ENCODE data around the gene COPG1. TPM values are rescaled to one million over a fixed set of nuclear protein-coding genes. Genes with fewer than 3 reads are reported as not detected.

The COPG1 gene
- total and polyA plus RNA-seq, 10 of the 15 experiments (the other 5 are each of a cell fraction or from before 2014, with no cell fraction given) = 54.8 to 143 (median 91.2) TPM

DNA sequence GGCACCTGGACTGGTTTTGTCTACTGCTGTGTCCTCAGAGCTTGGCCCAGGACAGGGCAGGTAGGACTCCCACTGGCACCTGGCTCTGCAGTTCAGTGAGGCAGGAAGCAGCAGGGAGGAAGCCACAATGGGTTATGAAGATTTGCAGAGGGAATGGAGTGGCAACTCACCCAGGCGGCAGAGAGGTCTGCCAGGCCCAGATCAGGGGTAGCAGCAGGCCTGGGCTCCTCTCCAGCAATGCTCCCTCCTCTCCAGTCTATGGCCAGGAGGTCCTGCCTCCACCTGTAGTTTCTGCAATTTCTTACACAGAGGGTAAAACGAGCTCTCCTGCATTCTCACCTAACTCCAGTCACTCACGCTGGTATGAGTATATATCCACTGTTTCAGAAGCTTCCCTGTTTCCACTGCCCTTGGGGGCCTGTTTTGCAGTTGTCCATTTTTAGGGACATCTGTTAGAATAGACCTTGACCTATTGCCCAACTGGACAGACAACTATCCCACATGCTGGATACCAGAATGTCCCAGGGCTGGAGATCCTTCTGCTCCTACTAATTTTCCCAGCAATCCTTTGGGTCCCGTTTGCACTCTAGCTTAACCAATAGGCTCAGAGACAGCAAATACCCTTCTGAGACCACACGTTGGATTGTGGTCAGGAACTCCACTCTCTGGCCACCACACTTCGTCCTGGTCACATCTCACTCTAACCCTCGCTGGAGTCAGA, 64.4 kb downstream of the COPG1 start:
- ATAC-seq (peak; percentile 2), DNase-seq (ENCODE audit: low read depth, low spot score) (no peak), FAIRE-seq (no peak)
- 60% methylated on average over 7 of the region's 7 CpGs for WGBS (ENCODE audit: insufficient coverage, insufficient replicate concordance, low lambda C conversion rate, missing lambda C conversion rate)
- ChIA-PET RAD21 (ENCODE audit: unreplicated experiment) (interaction anchor here (0.5 to 2.5 kb wide), 4 partner anchors 30 to 779 kb away, joined by 3 to 7 read pairs (median 4); partner anchors contain the start of gene COPG1), SMC1A (ENCODE audit: uncharacterized antibody, unreplicated experiment) (interaction anchor here (1.5 to 8.5 kb wide), 2 partner anchors 8 to 32 kb away, joined by 4 to 75 read pairs; no protein-coding TSS in a partner anchor), CTCF (interaction anchor here (0.8 to 3.8 kb wide), 6 partner anchors 10 to 343 kb away, joined by 3 to 43 read pairs (median 4); partner anchors contain the start of gene COPG1), POLR2A (interaction anchor here (0.7 to 4.5 kb wide), 5 partner anchors 30 to 65 kb away, joined by 4 to 29 read pairs (median 4); partner anchors contain the start of gene COPG1)
- intact Hi-C loops (cut with micrococcal nuclease; ENCODE audit: unreplicated experiment) (loop anchor here (2.0 kb wide), 1 partner anchor 65 kb away; the partner anchor contains the start of gene COPG1), in situ Hi-C loops (cut with MboI) (no loop called here)
- H3K4me1 ChIP-seq (ENCODE audit: control insufficient read depth, insufficient read depth, low read length) = peaks cover 24% of the 10 kb centered on the region
- H3K27me3 ChIP-seq (replicated peaks in 1 of 2; ENCODE audit: control insufficient read depth in 2 of 2, insufficient read depth in 2 of 2, low read length in 1 of 2) = no peaks in the 10 kb centered on the region; a peak in 1 of 4 replicates
- H3K36me3 ChIP-seq (ENCODE audit: control insufficient read depth in 2 of 2, insufficient read depth in 2 of 2, low read length in 1 of 2) = no peaks in the 10 kb centered on the region
- H3K27ac ChIP-seq (ENCODE audit: control insufficient read depth, insufficient read depth) = no peak overlapping the region
- no peaks in the 10 kb centered on the region; the same call in 1 of the 2 replicates for H3K79me2 ChIP-seq (ENCODE audit: control insufficient read depth, insufficient read depth, low read length)
- H2AFZ ChIP-seq (ENCODE audit: control insufficient read depth, low read depth, low read length) = no peak overlapping the region
- no peak overlapping the region for H3K9ac ChIP-seq (ENCODE audit: control insufficient read depth, insufficient read depth, low read length)
- H3K4me3 ChIP-seq = no peak overlapping the region
- no peak overlapping the region; the same call in 1 of the 2 replicates for H3K4me2 ChIP-seq (ENCODE audit: control insufficient read depth, insufficient read depth)
- no peaks in the 10 kb centered on the region for H4K20me1 ChIP-seq (ENCODE audit: control insufficient read depth, insufficient read depth)
- BruUV-seq (replicated peaks) = no TSS peak
- no peaks in the 10 kb centered on the region for H3K9me3 ChIP-seq (replicated peaks; ENCODE audit: control insufficient read depth, insufficient read depth, low read length)
- TF ChIP-seq, protein P1, sequence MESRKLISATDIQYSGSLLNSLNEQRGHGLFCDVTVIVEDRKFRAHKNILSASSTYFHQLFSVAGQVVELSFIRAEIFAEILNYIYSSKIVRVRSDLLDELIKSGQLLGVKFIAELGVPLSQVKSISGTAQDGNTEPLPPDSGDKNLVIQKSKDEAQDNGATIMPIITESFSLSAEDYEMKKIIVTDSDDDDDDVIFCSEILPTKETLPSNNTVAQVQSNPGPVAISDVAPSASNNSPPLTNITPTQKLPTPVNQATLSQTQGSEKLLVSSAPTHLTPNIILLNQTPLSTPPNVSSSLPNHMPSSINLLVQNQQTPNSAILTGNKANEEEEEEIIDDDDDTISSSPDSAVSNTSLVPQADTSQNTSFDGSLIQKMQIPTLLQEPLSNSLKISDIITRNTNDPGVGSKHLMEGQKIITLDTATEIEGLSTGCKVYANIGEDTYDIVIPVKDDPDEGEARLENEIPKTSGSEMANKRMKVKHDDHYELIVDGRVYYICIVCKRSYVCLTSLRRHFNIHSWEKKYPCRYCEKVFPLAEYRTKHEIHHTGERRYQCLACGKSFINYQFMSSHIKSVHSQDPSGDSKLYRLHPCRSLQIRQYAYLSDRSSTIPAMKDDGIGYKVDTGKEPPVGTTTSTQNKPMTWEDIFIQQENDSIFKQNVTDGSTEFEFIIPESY (IDR thresholded peaks at IDR 0.05) = no peak
- TF ChIP-seq REST (IDR thresholded peaks at IDR 0.05; ENCODE audit: low read depth, low read length) (no peak), POU2F2 (IDR thresholded peaks at IDR 0.05; ENCODE audit: borderline replicate concordance, low read depth, low read length) (peak; percentile 6), RELA (IDR thresholded peaks at IDR 0.05; ENCODE audit: borderline replicate concordance, partially characterized antibody) (no peak), PAX5 (IDR thresholded peaks at IDR 0.05; ENCODE audit: borderline replicate concordance, low read depth, low read length) (peak; percentile 52), BRCA1 (IDR thresholded peaks at IDR 0.05; ENCODE audit: low read depth, low read length) (no peak), MTA3 (IDR thresholded peaks at IDR 0.05; ENCODE audit: borderline replicate concordance, low read length) (0 out of 2 replicates have a peak, but pooled peaks have one; percentile 50), MEF2B (IDR thresholded peaks at IDR 0.05; ENCODE audit: partially characterized antibody, poor library complexity, severe bottlenecking) (no peak), PRDM15 (CRISPR knock-in tag; IDR thresholded peaks at IDR 0.05) (peak; percentile 56; the same call in 1 of the 2 replicates), SIN3A (IDR thresholded peaks at IDR 0.05; ENCODE audit: low read depth, low read length) (0 out of 2 replicates have a peak, but pooled peaks have one; percentile 13)
- TF ChIP-seq, protein P2, sequence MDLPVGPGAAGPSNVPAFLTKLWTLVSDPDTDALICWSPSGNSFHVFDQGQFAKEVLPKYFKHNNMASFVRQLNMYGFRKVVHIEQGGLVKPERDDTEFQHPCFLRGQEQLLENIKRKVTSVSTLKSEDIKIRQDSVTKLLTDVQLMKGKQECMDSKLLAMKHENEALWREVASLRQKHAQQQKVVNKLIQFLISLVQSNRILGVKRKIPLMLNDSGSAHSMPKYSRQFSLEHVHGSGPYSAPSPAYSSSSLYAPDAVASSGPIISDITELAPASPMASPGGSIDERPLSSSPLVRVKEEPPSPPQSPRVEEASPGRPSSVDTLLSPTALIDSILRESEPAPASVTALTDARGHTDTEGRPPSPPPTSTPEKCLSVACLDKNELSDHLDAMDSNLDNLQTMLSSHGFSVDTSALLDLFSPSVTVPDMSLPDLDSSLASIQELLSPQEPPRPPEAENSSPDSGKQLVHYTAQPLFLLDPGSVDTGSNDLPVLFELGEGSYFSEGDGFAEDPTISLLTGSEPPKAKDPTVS (IDR thresholded peaks at IDR 0.05; ENCODE audit: low read depth, low read length) = no peak
